Non-pigmented ciliary epithelial cell (primary cell): ENCODE results near the gene ASTE1.
"Not testable (repeated sequence)": the region's sequence is repeated elsewhere in the genome, so short reads cannot be mapped to it uniquely, and the experiment has no call there.

Source experiments
- DNase-seq: peaks from one replicate; pipeline ENCODE4 v3.0.0-alpha.2; 2010; ENCODE audit warnings: low read depth

ASTE1 gene

DNA sequence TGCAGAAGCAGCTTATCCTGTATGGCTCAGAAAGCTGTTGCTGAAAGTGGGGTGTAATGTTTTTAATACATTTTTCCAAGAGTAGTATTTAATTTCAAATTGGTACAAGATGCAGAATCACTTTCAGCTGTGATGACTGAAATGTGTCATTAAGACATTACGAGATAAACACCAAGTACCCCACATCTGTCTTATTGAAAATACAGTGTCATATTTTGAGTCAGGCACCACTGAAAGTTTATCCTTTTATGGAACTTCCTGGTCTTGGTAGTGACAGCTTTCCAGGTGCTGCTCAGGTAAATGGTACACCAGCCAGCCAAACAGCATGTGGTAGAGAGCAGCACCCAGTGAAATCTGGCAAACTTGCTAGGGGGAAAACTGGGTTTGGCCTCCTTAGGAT, 16.9 kb downstream of the ASTE1 start:
- DNase-seq: no peak

DNA sequence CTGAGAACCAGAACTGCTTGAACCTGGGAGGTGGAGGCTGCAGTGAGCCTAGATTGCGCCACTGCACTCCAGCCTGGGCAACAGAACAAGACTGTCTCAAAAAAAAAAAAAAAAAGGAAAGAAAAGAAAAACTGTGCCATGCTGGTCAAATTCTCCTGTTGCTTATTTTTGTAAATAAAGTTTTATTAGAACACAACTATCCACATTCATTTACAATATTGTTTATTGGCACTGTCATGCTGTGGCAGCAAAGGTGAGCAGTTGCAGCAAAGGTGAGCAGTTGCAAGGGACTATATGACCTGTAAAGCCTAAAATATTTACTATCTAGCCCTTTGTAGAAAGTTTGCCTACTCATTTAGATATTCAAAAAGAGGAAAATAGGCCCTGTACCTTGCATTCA, 18.3 kb downstream of the ASTE1 start:
- DNase-seq: no peak

DNA sequence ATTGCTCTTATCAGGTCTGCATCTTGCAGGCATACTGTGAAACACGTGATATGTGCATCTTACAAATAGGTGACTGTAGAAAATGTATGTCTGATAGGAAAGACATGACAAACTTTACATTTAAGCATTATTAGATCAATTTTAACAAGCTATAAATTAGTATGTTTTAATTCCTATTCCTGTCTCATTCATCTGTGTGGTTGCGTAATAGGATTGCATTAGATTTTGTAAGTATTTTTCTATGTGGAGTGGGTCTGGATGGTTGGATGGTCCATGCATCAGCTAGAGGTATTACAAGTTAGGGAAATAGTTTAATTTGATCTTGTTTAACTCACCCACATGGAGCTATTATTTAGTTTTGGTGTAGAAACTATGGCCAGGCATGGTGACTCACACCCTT, 18.8 kb downstream of the ASTE1 start:
- DNase-seq: no peak

DNA sequence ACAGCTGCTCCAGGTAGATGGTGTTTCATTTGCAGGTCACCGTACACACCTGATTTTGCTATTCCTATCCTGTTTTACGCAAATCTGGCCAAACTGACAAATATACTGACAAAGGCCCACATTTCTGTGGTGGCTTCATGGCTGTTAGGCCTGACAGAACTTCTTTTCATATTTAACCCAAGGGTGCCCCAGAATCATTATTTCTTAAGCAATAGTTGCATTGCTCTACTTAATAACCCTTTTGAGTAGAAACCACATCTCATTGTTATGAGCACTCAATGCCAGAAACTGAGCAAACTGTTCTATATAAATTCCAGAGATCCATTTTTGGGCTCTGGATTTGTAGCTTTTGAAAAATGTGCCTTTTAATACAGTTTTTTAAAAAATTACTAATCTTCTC, 19.4 kb downstream of the ASTE1 start:
- no peak for DNase-seq

DNA sequence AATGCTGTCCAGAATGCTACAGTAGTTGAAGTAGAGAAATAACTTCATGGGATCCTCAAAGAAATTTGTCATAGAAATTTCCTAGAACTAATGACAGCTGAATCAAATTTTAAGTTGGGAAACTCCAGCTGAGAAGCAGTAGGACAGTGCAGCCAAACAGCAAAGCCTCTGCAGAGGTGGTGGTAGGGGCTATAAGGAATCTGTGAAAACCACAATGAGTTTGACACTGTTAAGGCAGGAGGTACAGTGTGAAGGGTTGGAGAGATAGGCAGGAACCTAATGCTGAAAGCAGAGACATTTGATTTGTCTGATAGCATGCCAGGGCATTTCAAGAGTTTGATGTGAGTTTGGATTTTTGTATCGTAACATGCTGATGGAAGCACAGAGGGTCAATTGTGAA, 22.0 kb downstream of the ASTE1 start:
- no peak for DNase-seq

DNA sequence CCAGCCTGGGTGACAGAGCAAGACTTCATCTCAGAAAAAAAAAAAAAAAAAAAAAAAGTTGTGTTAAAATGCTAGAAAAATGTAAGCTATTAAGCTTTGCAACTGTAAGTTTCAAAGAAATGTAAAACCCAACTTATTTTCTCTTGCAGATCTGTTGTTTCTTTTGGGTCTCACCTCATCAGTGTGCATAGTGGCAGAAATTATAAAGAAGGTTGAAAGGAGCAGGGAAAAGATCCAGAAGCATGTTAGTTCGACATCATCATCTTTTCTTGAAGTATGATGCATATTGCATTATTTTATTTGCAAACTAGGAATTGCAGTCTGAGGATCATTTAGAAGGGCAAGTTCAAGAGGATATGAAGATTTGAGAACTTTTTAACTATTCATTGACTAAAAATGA, 25.6 kb downstream of the ASTE1 start:
- no peak for DNase-seq

DNA sequence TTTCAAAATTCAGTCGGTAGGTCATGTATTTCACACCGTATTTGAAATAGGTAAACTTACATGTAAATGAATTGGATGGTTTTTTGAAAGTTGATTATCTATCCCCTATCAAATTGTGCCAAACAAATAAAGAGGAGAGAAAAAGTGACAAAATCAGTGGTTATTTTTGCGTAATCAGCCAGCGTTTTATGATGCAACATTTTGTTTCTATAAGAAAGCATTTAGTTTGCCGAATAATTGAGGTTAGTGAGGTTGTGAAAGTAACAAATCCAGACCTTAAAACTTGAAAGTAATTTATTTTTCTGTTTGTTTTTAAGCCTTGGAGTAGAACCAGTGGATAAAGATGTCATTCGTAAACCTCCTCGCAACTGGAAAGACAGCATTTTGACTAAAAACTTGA, 29.3 kb downstream of the ASTE1 start:
- DNase-seq: no peak

DNA sequence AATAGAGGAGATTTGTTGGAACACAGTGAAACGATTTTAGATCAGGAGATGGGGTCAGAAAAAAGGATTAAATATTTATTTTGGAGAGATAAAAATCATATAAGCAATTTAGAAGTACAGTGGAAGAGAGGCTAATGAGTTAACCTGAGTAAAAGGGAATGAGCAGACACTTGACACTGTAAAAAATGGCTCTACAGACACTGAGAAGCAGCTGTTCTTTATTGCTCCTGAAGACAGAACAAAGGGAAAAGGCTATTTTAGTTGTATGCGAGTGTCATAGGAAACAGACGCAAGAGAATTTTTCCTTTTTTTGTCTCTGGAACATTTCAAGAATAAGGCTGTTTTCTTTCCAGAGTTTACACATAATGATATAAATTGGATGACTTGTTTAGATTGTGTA, 34.3 kb downstream of the ASTE1 start:
- no peak for DNase-seq

DNA sequence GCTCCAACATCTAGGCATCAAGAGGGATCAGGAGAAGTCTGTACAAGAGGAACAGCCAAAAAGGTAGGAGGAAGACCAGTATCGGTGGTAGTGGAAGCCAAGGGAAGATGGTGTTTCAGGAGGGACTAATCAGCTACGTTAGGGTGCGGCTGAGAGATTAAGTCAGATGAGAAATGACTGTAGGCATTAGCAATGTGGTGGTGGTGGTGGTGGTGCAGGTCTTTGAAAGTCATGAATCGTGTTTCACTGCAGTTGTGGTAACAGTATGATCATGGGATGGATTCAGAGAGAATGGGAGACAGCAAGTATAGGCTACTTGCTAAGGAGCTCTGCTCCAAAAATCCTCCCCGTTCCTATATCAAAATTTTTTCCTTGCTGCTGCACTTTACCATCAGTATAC, 35.5 kb downstream of the ASTE1 start:
- DNase-seq: no peak

DNA sequence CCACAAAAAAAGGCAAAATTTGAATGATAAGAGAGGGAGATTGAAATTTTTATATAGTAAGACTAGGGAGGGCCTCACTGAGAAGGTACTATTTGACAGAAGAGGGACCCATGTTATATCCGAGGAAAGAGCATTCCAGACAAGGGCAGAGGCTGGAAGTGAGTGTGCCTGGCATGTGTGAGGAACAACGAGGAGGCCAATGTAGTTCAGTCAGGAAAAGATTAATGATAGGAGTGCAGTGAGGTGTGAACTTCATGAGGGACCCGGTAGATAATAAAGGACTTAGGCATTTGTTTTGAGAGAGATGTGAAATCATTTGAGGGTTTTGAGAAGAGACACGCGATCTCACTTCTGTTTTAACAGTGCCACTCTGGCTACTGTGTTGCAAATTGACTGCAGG, 36.3 kb downstream of the ASTE1 start:
- DNase-seq: no peak

DNA sequence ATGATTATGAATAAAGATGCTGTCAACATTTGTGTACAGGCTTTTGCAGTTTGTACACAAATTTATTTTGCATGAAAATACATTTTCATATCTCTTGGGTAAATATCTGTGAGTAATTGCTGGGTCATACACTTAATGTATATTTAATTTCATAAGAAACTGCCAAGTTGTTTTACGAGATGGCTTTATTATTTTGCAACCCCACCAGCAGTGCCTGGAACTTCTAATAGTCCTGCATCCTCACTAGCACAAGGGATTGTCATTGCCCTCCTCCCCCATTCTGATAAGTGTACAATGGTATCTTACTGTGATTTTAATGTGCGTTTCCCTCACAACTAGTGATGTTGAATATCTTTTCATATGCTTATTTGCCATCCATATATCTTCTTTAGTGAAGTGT, 45.2 kb downstream of the ASTE1 start:
- no peak for DNase-seq

DNA sequence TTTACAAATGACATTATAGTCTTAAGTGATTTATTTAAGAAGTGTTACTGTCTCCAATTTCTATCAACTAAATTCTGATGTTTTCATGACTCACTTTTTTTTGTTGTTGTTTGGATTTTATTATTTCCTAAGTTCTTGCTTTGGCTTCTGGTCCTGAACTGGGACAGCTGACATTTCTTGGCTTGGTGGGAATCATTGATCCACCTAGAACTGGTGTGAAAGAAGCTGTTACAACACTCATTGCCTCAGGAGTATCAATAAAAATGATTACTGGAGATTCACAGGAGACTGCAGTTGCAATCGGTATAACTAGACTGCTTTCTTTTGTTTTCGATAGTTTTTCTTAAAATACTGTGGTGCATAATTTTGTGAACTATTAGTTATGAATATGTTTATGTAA, 47.5 kb downstream of the ASTE1 start:
- DNase-seq: no peak

DNA sequence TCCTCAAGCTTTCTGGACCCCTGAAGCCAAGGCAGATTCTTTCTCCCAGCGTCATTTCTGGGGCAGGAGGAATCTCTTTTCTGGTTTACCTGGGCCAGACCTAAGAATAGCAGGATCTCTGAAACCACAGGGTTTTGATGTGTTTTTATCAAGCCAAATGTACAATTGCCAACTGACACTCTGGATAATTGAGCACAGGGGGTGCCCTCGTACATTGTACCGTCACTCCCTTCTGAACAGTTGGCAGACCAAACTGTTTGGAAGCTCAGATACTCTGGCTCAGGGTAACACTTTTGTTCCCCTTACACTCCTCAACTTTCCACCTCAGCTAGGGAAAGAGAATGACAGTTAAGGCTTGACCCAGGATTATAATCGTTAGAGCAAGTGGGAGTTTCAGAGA, 49.9 kb downstream of the ASTE1 start:
- no peak for DNase-seq

DNA sequence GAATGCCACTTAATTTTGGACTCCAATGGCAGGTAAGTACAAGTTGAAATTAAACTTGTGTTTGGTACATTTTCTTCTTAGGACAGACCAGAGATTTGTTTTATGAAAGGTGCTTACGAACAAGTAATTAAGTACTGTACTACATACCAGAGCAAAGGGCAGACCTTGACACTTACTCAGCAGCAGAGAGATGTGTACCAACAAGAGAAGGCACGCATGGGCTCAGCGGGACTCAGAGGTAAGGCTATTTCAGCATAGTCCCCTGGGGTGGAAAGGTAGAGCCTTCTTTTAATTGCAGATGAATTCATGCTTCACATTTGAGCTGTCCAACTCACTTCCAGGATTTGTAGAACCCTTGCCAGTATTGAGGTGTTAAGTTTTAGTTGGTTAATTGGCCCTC, 51.4 kb downstream of the ASTE1 start:
- no peak for DNase-seq

DNA sequence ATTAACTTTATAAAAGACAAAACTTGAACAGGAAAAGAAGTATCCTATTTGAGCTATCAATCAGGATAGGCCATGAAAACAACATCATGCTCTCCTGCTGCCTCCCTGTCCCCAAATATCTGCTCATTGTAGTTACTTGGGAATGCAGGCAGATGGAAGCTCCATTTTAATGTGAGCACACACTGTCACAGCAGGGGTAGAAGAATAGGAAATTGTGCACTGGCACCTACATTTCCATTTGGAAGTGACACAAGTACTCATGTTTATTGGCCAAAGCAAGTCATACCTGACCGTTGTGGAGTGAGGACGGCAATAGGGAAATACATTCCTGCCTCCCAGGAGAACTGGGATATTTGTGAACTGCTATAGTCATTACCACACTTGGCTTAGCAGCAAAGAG, 52.4 kb downstream of the ASTE1 start:
- DNase-seq: no peak

DNA sequence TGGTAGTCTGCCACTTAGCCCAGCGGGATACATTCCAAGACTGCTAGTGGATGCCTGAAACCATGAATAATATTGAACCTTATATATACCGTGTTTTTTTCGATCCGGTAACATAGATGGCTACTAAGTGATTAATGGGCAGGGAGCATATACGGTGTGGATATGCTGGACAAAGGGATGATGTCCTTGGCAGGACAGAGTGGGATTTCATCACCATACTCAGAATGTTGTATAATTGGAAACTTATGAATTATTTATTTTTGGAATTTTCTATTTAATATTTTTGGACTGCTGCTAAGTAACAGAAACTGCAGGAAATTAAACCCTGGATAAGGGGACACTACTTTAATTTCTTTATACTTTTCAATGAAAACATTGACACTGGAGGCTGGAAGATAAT, 53.2 kb downstream of the ASTE1 start:
- DNase-seq: no peak

DNA sequence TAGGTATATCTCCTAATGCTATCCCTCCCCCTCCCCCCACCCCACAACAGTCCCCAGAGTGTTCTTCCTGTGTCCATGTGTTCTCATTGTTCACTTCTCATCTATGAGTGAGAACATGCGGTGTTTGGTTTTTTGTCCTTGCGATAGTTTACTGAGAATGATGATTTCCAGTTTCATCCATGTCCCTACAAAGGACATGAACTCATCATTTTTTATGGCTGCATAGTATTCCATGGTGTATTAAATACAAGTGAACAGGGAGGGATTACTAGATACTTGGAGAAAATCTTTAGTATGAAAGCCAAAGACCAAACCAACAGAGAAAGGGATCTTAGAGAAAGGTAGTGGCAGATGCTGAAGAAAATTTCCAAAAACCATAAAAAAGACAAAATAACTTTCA, 54.0 kb downstream of the ASTE1 start:
- not testable (repeated sequence) for DNase-seq

DNA sequence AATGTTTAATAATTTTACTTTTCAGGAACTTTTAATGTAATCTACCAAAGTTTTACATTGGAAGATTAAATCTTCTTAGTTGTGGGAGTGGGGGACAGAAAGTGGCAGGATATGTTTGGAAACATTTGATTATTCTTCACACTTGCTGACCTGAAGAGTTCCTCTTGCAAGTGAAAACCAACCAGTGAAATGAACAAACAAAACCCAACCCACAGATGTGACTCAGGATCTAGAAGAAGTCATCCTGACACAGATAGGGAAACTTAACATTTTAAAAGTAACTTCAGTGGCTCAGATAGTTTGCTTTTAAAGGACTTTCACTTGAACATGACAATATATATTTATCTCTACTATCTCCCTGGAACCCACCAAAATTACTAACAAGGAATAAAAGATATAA, 55.4 kb downstream of the ASTE1 start:
- DNase-seq: no peak

DNA sequence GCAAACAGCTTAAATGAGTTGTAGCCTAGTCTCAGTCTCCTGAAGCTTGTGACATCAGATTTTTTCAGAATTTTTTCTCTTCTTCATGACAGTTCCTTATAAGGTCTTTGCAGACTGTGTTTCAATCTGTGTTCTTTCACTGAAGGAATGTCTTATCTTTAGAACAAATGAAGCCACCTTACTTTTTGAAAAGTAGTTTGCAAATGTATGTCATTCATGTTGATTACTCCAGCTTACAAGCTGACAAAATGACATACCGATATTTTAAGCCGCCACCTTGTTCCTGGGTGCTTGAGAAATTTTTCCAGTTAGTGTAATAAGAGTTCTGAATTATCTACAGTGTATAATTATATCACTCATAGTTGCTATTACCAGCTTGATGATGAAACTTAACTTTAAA, 57.0 kb downstream of the ASTE1 start:
- no peak for DNase-seq

DNA sequence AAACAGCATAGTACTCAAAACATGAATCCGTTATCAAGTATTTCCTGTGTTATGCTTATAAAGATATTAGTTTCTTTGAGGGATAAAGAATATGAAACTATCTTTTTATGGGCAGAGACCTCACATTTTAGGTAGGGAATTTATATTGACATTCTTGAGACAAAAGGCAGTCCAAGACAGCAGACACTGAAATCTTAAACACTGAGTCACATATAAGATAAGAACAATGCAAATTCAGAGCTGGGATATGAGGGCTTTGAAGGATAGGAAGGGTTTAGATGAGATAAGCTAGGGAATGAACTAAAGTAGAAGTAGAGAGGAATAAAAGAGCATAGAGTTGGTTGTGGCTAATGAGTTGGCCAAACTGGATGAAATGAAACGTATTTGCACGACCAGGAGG, 58.4 kb downstream of the ASTE1 start:
- peak; percentile 71 for DNase-seq

DNA sequence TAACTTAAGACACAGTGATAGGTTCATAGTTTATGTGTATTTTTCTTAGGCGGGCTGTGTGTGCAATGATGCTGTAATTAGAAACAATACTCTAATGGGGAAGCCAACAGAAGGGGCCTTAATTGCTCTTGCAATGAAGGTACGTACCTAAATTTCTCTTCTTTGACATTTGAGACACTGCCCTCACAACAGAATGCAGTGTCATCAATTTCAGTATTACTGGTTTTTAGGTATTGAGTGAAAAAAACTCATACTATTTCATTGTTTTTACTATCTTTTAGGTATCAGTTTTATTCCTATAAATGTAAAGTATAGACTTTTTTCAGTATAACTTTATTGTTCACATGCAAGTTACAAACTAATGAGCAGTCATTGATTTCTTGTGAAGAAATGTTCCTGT, 59.3 kb downstream of the ASTE1 start:
- no peak for DNase-seq

DNA sequence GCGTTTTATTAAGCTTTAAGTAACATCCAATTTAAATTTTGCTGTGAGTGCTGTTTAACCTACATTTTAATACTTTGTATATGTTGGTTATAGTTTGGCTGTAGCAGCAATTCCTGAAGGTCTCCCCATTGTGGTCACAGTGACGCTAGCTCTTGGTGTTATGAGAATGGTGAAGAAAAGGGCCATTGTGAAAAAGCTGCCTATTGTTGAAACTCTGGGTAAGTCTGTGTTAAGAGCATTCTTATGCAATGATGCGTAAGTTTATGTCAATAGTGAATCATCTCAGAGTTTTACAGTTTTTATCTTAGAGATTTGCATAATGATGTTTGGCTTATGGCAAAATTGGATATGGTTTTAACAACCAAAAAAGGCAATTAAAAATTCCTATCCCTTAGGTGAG, 62.7 kb downstream of the ASTE1 start:
- DNase-seq: peak; percentile 97
